SK-N-SH (cell line): ENCODE data around the gene SCNN1G.

Experiments used
- CTCF ChIP-seq: fragments of 200-600 bp; sonication (generic); IDR thresholded peaks from 2 replicates; pipeline ENCODE4 v1.6.1; 2017; ENCODE audit warnings: antibody characterized with exemption, mild to moderate bottlenecking, moderate library complexity
- EP300 ChIP-seq, 2 experiments: IDR thresholded peaks; 2 replicates each; pipeline versions ENCODE4 v1.4.0 to v1.6.1; 2012; ENCODE audit warnings: borderline replicate concordance in 1 of 2, low read depth in 1 of 2, low read length in 1 of 2
- JUND ChIP-seq: IDR thresholded peaks from 2 replicates; pipeline ENCODE4 v1.4.0; 2012
- MXI1 ChIP-seq: IDR thresholded peaks from 2 replicates; pipeline ENCODE4 v1.6.1; 2012; ENCODE audit warnings: mild to moderate bottlenecking, low read depth, low read length, improper control_type of control experiment
- POLR2AphosphoS5 ChIP-seq: IDR thresholded peaks from 2 replicates; pipeline ENCODE4 v1.6.1; 2012; ENCODE audit warnings: low read depth, low read length
- RFX5 ChIP-seq: IDR thresholded peaks from 2 replicates; pipeline ENCODE4 v1.6.1; 2012; ENCODE audit warnings: mild to moderate bottlenecking, improper control_type of control experiment, low read length
- TAF1 ChIP-seq: IDR thresholded peaks from 2 replicates; pipeline ENCODE4 v1.6.1; 2012; ENCODE audit warnings: low read depth, mild to moderate bottlenecking, low read length, moderate library complexity, borderline replicate concordance
- YY1 ChIP-seq: IDR thresholded peaks from 2 replicates; pipeline ENCODE4 v1.4.0; 2012; ENCODE audit warnings: low read depth, mild to moderate bottlenecking
- TF ChIP-seq, protein P1 (sequence below): fragments of 150-350 bp; IDR thresholded peaks from 2 replicates; pipeline ENCODE4 v1.6.1; 2017; ENCODE audit warnings: antibody characterized with exemption, low read length, low read depth, borderline replicate concordance

DNA sequence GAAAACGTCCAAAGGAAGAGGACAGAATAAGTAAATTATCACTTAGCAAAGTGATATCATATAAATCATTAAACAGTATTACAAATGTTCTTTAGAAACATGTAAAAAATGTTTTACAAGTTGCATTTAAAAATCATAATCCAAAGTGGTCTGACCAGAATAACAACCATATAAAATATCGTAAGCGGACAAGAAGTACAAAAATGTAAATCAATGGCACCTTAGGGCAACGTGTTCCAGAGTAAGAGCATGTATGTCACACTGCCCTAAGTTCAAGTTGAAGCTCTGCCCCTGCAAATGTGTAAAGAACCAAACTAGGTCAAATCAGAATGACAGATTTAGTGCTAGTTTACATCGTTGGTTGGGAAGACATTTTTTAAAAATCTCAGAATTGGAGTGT, 44.7 kb upstream of the SCNN1G start:
- TF ChIP-seq, protein P1, sequence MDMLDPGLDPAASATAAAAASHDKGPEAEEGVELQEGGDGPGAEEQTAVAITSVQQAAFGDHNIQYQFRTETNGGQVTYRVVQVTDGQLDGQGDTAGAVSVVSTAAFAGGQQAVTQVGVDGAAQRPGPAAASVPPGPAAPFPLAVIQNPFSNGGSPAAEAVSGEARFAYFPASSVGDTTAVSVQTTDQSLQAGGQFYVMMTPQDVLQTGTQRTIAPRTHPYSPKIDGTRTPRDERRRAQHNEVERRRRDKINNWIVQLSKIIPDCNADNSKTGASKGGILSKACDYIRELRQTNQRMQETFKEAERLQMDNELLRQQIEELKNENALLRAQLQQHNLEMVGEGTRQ: no peak
- no peak for TF ChIP-seq CTCF
- no peak for TF ChIP-seq EP300 (IDR thresholded peaks at IDR 0.05; ENCODE audit: borderline replicate concordance in 1 of 2, low read depth in 1 of 2, low read length in 1 of 2)
- TF ChIP-seq RFX5: no peak
- no peak for TF ChIP-seq TAF1
- no peak for TF ChIP-seq POLR2AphosphoS5
- TF ChIP-seq MXI1: no peak
- TF ChIP-seq YY1: no peak
- no peak for TF ChIP-seq JUND
